ENCODE results near the gene EME1.
"Not testable (repeated sequence)": the region's sequence is repeated elsewhere in the genome, so short reads cannot be mapped to it uniquely, and the experiment has no call there.

Gene EME1

DNA sequence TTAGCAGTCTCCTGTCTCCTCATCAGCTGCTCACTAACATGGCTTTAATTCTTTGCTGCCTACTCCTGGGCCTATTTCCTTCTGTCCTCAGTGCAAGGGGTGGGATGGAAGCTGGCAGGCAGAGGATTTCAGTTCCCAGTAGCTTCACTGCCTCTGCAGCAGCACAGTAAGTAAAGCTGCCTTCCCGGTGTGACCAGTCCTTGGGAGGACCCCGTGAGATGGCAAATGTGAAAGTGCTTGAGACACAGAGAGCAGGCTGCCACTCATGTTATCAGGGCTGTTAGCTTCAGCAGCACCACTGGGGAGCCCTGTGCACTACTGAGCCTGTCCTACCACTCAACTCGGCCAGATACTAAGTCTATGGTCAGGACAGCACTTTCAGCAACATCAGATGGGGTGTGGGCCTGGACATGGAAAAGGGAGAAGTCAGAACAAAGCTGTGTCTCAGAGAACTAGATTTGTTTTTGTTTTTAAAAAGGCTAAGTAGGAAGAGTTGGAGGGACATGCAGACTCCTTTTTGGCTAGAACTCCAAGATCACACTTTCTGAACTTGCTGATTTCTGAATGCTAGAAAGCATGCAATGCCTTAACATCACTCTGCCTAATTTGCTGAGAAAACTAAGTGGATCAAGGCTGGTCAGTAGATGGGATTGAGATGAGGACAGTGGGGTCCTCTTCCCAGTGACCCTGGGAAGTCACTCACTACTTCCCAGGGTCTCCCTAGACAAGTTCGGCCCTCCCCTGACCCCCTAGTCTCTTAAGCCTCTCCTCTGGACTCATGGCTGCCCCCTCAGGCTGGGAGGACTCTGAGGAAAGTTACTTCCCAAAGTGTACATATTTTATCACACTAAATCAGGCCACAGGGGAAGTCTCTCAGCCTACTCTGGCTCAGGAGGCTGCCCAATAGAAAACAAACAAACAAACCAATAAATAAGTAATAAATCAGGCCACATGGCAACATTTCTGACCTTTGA is 54.1 kb downstream of the EME1 start:
- DNase-seq: no peak

- not testable (repeated sequence) for DNase-seq
These were observed 55.1 kb downstream of the EME1 start for GRCh38 chr17:50428126-50428525.

DNA sequence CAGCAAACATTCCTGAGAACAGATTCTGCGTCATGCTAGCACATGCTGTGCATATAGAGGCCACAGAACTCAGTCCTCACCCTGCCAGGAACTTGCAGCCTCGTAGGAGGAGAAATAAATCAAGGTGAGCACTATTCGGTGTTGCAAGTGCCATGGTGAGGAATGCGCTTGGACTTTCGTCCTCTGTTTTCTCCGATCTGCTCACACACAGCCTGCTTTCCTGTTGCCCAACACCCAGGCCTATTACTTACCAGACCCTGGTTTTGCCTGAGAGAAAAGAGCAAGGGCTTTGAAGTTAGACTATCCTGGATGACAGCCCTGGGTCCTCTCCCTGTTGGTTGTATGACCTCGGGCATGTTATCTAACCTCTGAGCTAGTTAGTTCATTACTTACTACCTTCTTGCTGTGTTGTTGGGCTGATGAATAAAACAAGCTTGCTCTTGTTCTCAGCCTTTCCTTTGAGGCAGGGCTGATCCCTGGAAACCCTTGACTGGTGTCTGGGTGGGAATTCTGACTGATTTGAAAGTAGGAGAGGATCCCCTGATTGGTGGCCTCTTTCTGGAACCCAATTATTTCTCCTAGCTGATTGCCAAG is 55.9 kb downstream of the EME1 start:
- no peak for DNase-seq

GRCh38 chr17:50429793-50430192 is 56.8 kb downstream of the EME1 start:
- DNase-seq: no peak
